ENCODE measurements around the gene CBX2. TPM values are rescaled to one million over a fixed set of nuclear protein-coding genes. Genes with fewer than 3 reads are reported as not detected.
A peak's percentile ranks its signal among the peaks of the same experiment; 100 is the strongest.

CBX2 gene
- total RNA-seq, 1 donor, result 44.2 TPM

DNA sequence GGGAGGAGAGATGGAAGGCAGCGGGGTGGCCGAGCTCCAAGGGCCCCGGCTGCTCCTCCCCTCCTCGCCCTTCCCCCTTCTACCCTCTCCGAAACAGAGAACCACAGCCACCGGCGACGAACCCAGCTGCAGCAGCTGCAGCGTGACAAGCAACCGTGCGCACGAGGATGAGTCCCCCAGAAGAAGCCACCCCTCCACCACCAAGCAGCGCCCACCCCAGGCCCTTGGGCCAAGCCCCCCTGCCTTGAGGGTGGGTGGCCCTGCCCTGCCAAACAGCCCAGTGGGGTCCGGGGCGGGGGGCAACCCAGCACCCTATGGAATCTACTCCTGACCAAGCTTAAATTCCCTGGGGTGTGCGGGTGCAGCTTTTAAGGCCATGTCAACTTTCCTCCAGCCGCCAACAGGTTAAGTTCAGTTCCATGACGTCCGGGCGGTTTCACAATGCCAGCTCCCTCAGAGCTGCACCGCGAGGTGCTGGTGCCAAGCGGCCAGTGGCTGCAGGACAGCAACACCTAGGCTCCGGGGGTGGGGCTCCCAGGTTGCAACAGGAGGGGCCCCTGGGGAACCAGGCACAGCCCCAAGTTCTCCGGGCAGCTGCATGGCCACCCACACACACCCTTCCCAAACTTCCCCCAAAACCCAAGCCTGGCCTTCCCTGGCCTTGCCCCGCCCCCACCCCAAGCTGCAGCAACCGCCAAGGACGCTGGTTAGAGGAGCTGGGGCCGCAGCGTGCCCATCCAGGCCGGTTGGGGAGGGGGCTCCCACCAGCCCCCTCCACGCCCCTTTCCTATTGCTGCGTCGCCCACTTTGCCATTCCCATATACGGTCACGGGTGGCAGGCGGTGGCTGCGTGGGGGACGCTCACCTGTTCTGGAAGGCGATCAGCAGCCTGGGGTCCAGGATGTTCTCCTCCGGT, 59.3 kb downstream of the CBX2 start:
- DNase-seq (ENCODE audit: low read depth in 2 of 3, low spot score in 2 of 3), result peak in 1 of 3 donors; percentile 73

Other genes starting within 250 kb of the CBX2 start
- gene RBFOX3, start 167.1 kb upstream of the CBX2 start, total RNA-seq, result under 0.01 TPM
- gene ENPP7, start 47.2 kb upstream of the CBX2 start, total RNA-seq, result 0.27 TPM
- 4.0 TPM for gene CBX8, start 18.9 kb downstream of the CBX2 start, total RNA-seq
- 31.8 TPM for gene CBX4, start 61.3 kb downstream of the CBX2 start, total RNA-seq

Data from hematopoietic multipotent progenitor cell (in vitro differentiated cells).